ENCODE measurements around the gene TNIK. TPM values are rescaled to one million over a fixed set of nuclear protein-coding genes. Genes with fewer than 3 reads are reported as not detected.

The TNIK gene
- total RNA-seq, 1 experiment from 2014 or later, result 7.0 TPM

DNA sequence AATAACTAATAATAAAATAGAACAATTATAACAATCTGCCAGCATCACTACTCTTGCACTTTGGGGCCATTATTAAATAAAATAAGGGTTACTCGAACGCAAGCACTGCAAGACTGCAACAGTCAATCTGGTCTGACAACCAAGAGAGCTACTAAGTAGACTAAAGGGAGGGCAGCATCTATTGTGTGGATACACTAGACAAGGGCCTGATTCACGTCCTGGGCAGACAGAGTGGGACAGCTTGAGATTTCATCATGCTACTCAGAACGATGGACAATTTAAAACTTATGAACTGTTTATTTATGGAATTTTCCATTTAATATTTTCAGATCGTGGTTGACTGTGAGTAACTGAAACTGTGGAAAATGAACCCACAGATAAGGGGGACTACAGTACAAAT lies 39.5 kb downstream of the TNIK start:
- Histone ChIP-seq H3K9me3 (ENCODE audit: low read length) (no peaks in the 10 kb centered on the region), H3K9me2 (replicated peaks; ENCODE audit: low read length) (no peaks in the 10 kb centered on the region), H3K4me1 (ENCODE audit: insufficient read depth, low read length) (peaks cover 9% of the 10 kb centered on the region; the same call in 1 of the 2 replicates), H3K9ac (ENCODE audit: low read length) (no peak overlapping the region), H2AFZ (ENCODE audit: low read length) (no peak overlapping the region), H3K4me2 (ENCODE audit: low read length) (no peak overlapping the region), H3K4me3 (ENCODE audit: low read length) (no peak overlapping the region), H4K20me1 (ENCODE audit: low read length) (no peaks in the 10 kb centered on the region), H3F3A (ENCODE audit: low read length, unreplicated experiment) (no peaks in the 10 kb centered on the region), H3K36me3 (ENCODE audit: low read depth, low read length) (no peaks in the 10 kb centered on the region), H3K79me2 (ENCODE audit: low read length) (no peaks in the 10 kb centered on the region), H3K27ac (ENCODE audit: low read length) (no peak overlapping the region), H3K27me3 (ENCODE audit: low read length) (no peaks in the 10 kb centered on the region)
- BruUV-seq (replicated peaks), result no TSS peak
- intact Hi-C loops (cut with micrococcal nuclease), result no loop called here
- ATAC-seq (no peak), DNase-seq (no peak)
- TF ChIP-seq CTCF (conservative IDR thresholded peaks at IDR 0.05; ENCODE audit: low read depth, low read length) (no peak), EZH2 (IDR thresholded peaks at IDR 0.05; ENCODE audit: low read length, unreplicated experiment) (no peak), EZH2phosphoT487 (IDR thresholded peaks at IDR 0.05; ENCODE audit: borderline replicate concordance, low read length) (no peak)
- POLR2A ChIA-PET (ENCODE audit: unreplicated experiment), result no interaction called here
- CTCF ChIA-PET, result no interaction called here

DNA sequence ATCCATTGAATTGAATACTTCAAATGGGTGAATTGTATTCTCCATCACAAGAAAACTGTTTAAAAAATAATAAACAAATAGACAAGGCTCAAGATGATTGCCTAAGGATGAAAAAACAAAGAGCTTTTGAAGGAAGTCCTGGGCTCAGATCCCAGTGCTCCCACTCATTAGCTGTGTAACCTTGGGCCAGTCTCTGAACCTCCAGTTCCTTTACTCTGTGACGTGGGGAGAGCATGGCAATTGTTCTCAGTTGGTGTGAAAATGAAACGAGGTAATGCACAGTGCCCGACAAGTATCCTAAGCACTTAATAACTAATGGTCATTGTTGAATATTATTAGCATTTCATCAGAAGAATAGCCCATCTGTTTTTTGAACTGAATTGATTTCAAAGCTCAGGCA lies 40.7 kb downstream of the TNIK start:
- H3K9me3 ChIP-seq (ENCODE audit: low read length), result no peaks in the 10 kb centered on the region
- intact Hi-C loops (cut with micrococcal nuclease), result no loop called here
- DNase-seq (no peak), ATAC-seq (no peak)
- ChIA-PET CTCF (no interaction called here), POLR2A (ENCODE audit: unreplicated experiment) (no interaction called here)
- H3K27ac ChIP-seq (ENCODE audit: low read length), result no peak overlapping the region
- H3K4me3 ChIP-seq (ENCODE audit: low read length), result no peak overlapping the region
- TF ChIP-seq EZH2phosphoT487 (IDR thresholded peaks at IDR 0.05; ENCODE audit: borderline replicate concordance, low read length) (no peak), CTCF (conservative IDR thresholded peaks at IDR 0.05; ENCODE audit: low read depth, low read length) (no peak), EZH2 (IDR thresholded peaks at IDR 0.05; ENCODE audit: low read length, unreplicated experiment) (no peak)
- no peak overlapping the region for H2AFZ ChIP-seq (ENCODE audit: low read length)
- H3K4me2 ChIP-seq (ENCODE audit: low read length), result no peak overlapping the region
- H3K79me2 ChIP-seq (ENCODE audit: low read length), result no peaks in the 10 kb centered on the region
- H4K20me1 ChIP-seq (ENCODE audit: low read length), result no peaks in the 10 kb centered on the region
- H3K27me3 ChIP-seq (ENCODE audit: low read length), result no peaks in the 10 kb centered on the region
- H3K9ac ChIP-seq (ENCODE audit: low read length), result no peak overlapping the region
- H3F3A ChIP-seq (ENCODE audit: low read length, unreplicated experiment), result no peaks in the 10 kb centered on the region
- H3K4me1 ChIP-seq (ENCODE audit: insufficient read depth, low read length), result peaks cover 9% of the 10 kb centered on the region; the same call in 1 of the 2 replicates
- no peaks in the 10 kb centered on the region for H3K9me2 ChIP-seq (replicated peaks; ENCODE audit: low read length)
- BruUV-seq (replicated peaks), result no TSS peak
- H3K36me3 ChIP-seq (ENCODE audit: low read depth, low read length), result no peaks in the 10 kb centered on the region

DNA sequence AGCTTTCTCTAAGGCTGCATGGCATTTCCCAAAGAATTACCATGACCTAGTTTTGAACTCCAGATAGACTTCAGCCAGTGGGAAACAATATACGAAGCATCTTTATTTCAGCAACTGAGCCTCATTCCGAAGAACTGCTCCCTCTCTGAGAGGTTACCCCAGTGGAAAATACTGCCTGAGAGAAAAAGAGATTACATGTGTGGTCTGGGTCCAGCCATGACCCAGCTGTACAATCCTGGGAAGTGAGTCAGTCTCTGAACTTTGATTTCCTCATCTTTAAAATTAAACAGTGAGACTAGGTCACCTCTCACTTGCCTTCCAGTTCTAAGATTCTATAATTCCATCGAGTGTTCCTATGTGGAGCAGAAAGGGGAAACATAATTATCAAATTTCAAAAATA lies 42.4 kb downstream of the TNIK start:
- TF ChIP-seq EZH2phosphoT487 (IDR thresholded peaks at IDR 0.05; ENCODE audit: borderline replicate concordance, low read length) (no peak), CTCF (conservative IDR thresholded peaks at IDR 0.05; ENCODE audit: low read depth, low read length) (no peak), EZH2 (IDR thresholded peaks at IDR 0.05; ENCODE audit: low read length, unreplicated experiment) (no peak)
- H3K4me2 ChIP-seq (ENCODE audit: low read length), result no peak overlapping the region
- H3K79me2 ChIP-seq (ENCODE audit: low read length), result no peaks in the 10 kb centered on the region
- no peak overlapping the region for H3K9ac ChIP-seq (ENCODE audit: low read length)
- H2AFZ ChIP-seq (ENCODE audit: low read length), result no peak overlapping the region
- no peaks in the 10 kb centered on the region for H3F3A ChIP-seq (ENCODE audit: low read length, unreplicated experiment)
- ChIA-PET CTCF (no interaction called here), POLR2A (ENCODE audit: unreplicated experiment) (no interaction called here)
- H3K9me2 ChIP-seq (replicated peaks; ENCODE audit: low read length), result no peaks in the 10 kb centered on the region
- H3K4me1 ChIP-seq (ENCODE audit: insufficient read depth, low read length), result peaks cover 9% of the 10 kb centered on the region; the same call in 1 of the 2 replicates
- no peak overlapping the region for H3K27ac ChIP-seq (ENCODE audit: low read length)
- ATAC-seq, result peak; percentile 63
- DNase-seq, result peak; percentile 49
- no peak overlapping the region for H3K4me3 ChIP-seq (ENCODE audit: low read length)
- no peaks in the 10 kb centered on the region for H3K9me3 ChIP-seq (ENCODE audit: low read length)
- H3K27me3 ChIP-seq (ENCODE audit: low read length), result no peaks in the 10 kb centered on the region
- intact Hi-C loops (cut with micrococcal nuclease), result no loop called here
- H4K20me1 ChIP-seq (ENCODE audit: low read length), result no peaks in the 10 kb centered on the region
- BruUV-seq (replicated peaks), result no TSS peak
- no peaks in the 10 kb centered on the region for H3K36me3 ChIP-seq (ENCODE audit: low read depth, low read length)
